GM12878 (cell line): ENCODE results near the gene PLPP6. TPM values are rescaled to one million over a fixed set of nuclear protein-coding genes. Genes with fewer than 3 reads are reported as not detected.

Experiments used
- ATAC-seq: fragments of 200-7000 bp; cut with Tn5 transposase; 3 replicates; pipeline ENCODE4 v1.9.1; 2020; ENCODE audit warnings: mild to moderate bottlenecking, moderate library complexity
- BruUV-seq: library from RNA; stranded (reverse); fragments of 400-500 nt; replicated peaks from 2 replicates; lab custom pipeline; 2021; lab: Mats Ljungman, UMichigan
- CTCF ChIA-PET: fragments of 300-600 bp; sonication (Branson Sonifier 250); formaldehyde crosslinking; extraction: SDS; loops from one replicate; lab custom pipeline; 2021; ENCODE audit warnings: inconsistent platforms; lab: Yijun Ruan, JAX
- POLR2A ChIA-PET: fragments of 350-600 bp; formaldehyde crosslinking; extraction: SDS; loops from one replicate; lab custom pipeline; 2021; ENCODE audit warnings: inconsistent platforms; lab: Charles Lee
- RAD21 ChIA-PET: fragments of 300-600 bp; sonication (Branson Sonifier 250); formaldehyde crosslinking; loops from one replicate; lab custom pipeline; 2023; ENCODE audit warnings: antibody characterized with exemption; ENCODE audit not compliant: unreplicated experiment; lab: Charles Lee
- SMC1A ChIA-PET: fragments of 300-600 bp; sonication (Branson Sonifier 250); formaldehyde crosslinking; loops from one replicate; lab custom pipeline; 2023; ENCODE audit not compliant: unreplicated experiment, uncharacterized antibody; lab: Charles Lee
- DNase-seq: peaks from one replicate; pipeline ENCODE4 v3.0.0-alpha.2; 2011; ENCODE audit warnings: low read depth, low spot score
- FAIRE-seq: peaks from 3 replicates; lab custom pipeline; 2011; peaks lifted over from hg19 to GRCh38; lab: Jason Lieb, UNC
- H2AFZ ChIP-seq: 2 replicates; pipeline ENCODE4 v1.6.0; 2011; ENCODE audit warnings: low read depth, low read length, control low read depth; ENCODE audit not compliant: control insufficient read depth
- H3K27ac ChIP-seq: 2 replicates; pipeline ENCODE4 v1.5.1; 2011; ENCODE audit warnings: control low read depth; ENCODE audit not compliant: control insufficient read depth, insufficient read depth
- H3K27me3 ChIP-seq, 2 experiments: replicated peaks in 1 of 2; 2 replicates each; pipeline versions ENCODE4 v1.6.0 to v1.6.1; 2011; ENCODE audit warnings: low read length in 1 of 2; ENCODE audit not compliant: control insufficient read depth in 2 of 2, insufficient read depth in 2 of 2
- H3K36me3 ChIP-seq, 2 experiments: 2 replicates each; pipeline ENCODE4 v1.5.1; 2011; ENCODE audit warnings: low read length in 1 of 2; ENCODE audit not compliant: control insufficient read depth in 2 of 2, insufficient read depth in 2 of 2
- H3K4me1 ChIP-seq: 2 replicates; pipeline ENCODE4 v1.6.1; 2011; ENCODE audit warnings: mild to moderate bottlenecking, low read length, moderate library complexity, mixed read lengths; ENCODE audit not compliant: control insufficient read depth, insufficient read depth
- H3K4me2 ChIP-seq: 2 replicates; pipeline ENCODE4 v1.6.0; 2011; ENCODE audit warnings: control low read depth; ENCODE audit not compliant: control insufficient read depth, insufficient read depth
- H3K4me3 ChIP-seq: fragments of 200-600 bp; sonication (generic); 2 replicates; pipeline ENCODE4 v1.5.1; 2016
- H3K79me2 ChIP-seq: 2 replicates; pipeline ENCODE4 v1.6.0; 2011; ENCODE audit warnings: low read length; ENCODE audit not compliant: control insufficient read depth, insufficient read depth
- H3K9ac ChIP-seq: 2 replicates; pipeline ENCODE4 v1.8.0; 2011; ENCODE audit warnings: low read length, control low read depth, mixed read lengths; ENCODE audit not compliant: control insufficient read depth, insufficient read depth
- H3K9me3 ChIP-seq: replicated peaks from 3 replicates; pipeline ENCODE4 v1.5.1; 2011; ENCODE audit warnings: mild to moderate bottlenecking, low read length; ENCODE audit not compliant: control insufficient read depth, insufficient read depth
- H4K20me1 ChIP-seq: 2 replicates; pipeline ENCODE4 v1.6.0; 2011; ENCODE audit not compliant: control insufficient read depth, insufficient read depth
- ASH2L ChIP-seq: fragments of 300-600, 200-600 bp; sonication (generic); IDR thresholded peaks from 2 replicates; pipeline ENCODE4 v1.6.1; 2017; ENCODE audit warnings: low read depth, mild to moderate bottlenecking, borderline replicate concordance
- RELA ChIP-seq: fragments of 450-650 bp; IDR thresholded peaks from 2 replicates; pipeline ENCODE4 v1.8.0; 2014; ENCODE audit warnings: borderline replicate concordance; ENCODE audit not compliant: partially characterized antibody
- SMARCA5 ChIP-seq: fragments of 450-650 bp; IDR thresholded peaks from 2 replicates; pipeline ENCODE4 v1.6.1; 2017; ENCODE audit warnings: mild to moderate bottlenecking
- SUPT20H ChIP-seq: IDR thresholded peaks from 2 replicates; pipeline ENCODE4 v1.6.1; 2011; ENCODE audit warnings: low read depth, mild to moderate bottlenecking, low read length, moderate library complexity, borderline replicate concordance; ENCODE audit not compliant: control insufficient read depth
- WGBS: methylation state at CpG from one replicate; pipeline ENCODE4 v1.1.6; 2016; ENCODE audit warnings: low lambda C conversion rate; ENCODE audit not compliant: insufficient replicate concordance, insufficient coverage; ENCODE audit errors: missing lambda C conversion rate; 5-methylcytosine and 5-hydroxymethylcytosine counted together
- in situ Hi-C: fragments of 300-500 bp; cut with MboI; formaldehyde crosslinking; loops from 9 replicates; pipeline ENCODE4 v1.14.3; 2018; ENCODE audit warnings: mixed read lengths
- intact Hi-C: fragments of 100-400 bp; cut with micrococcal nuclease; formaldehyde crosslinking; loops from one replicate; pipeline ENCODE4 v1.14.2; 2022; ENCODE audit not compliant: unreplicated experiment
- polyA plus RNA-seq, 11 experiments: library from polyadenylated mRNA; depleted of rRNA in 4 of 11; unstranded in 6 of 11; stranded (reverse) in 5 of 11; fragments of >200 nt; fragmentation: Nextera tagmentation in 4 of 11; fragmentation: Illumina TruSeq in 1 of 11; extraction: Ambion mirVana in 4 of 11; extraction: Trizol in 1 of 11; gene quantifications; 1 replicate in 1 of 11; 2 replicates in 10 of 11; pipeline versions ENCODE4 v1.2.1 to v1.2.3, GENCODE V29; 2011 to 2016; ENCODE audit warnings: inconsistent platforms in 2 of 11, missing spikeins in 2 of 11, low read depth in 1 of 11
- total RNA-seq, 4 experiments: library from RNA; depleted of rRNA in 3 of 4; stranded (reverse); fragments of >200 nt in 3 of 4; fragmentation: Illumina TruSeq in 1 of 4; extraction: Trizol in 1 of 4; gene quantifications; 2 replicates each; pipeline versions ENCODE4 v1.2.1 to v1.2.3, GENCODE V29; 2013 to 2021
- TF ChIP-seq, protein P1 (sequence below): fragments of 450-650 bp; IDR thresholded peaks from 2 replicates; pipeline ENCODE4 v1.6.1; 2016; ENCODE audit warnings: mild to moderate bottlenecking
- TF ChIP-seq, protein P2 (sequence below), 3 experiments: IDR thresholded peaks in 2 of 3; conservative IDR thresholded peaks in 1 of 3; 2 replicates each; pipeline ENCODE4 v1.5.1; 2011; ENCODE audit warnings: low read depth in 3 of 3, low read length in 3 of 3, mild to moderate bottlenecking in 3 of 3, control low read depth in 2 of 3, moderate library complexity in 2 of 3, inconsistent platforms in 1 of 3, mixed read lengths in 1 of 3; ENCODE audit not compliant: control insufficient read depth in 2 of 3, insufficient read depth in 1 of 3; ENCODE audit errors: extremely low read depth in 1 of 3
- TF ChIP-seq, protein P3 (sequence below): fragments of 450-650 bp; IDR thresholded peaks from 2 replicates; pipeline ENCODE4 v1.6.1; 2014; ENCODE audit warnings: mild to moderate bottlenecking

The PLPP6 gene
- total and polyA plus RNA-seq, 10 of the 15 experiments (the other 5 are each of a cell fraction or from before 2014, with no cell fraction given): 1.6 to 11.3 (median 6.9) TPM

DNA sequence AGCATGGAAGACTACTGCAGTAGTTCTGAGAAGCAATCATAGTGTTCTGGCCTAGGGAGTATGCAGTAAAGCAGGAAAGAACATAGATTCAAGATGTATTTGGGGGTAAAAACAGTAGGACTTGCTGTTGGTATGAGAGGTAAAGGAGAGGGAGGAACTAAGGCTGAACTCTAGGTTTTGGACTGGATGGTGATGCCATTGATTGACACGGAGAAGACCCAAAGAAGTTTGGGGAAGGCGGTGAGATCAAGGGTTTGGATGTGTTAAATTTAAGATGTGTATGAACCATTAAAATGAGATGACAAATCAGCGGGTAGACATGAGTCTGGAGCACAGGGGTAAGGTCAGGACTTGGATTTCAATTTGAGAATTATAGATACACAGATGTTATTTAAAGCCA lies 15.3 kb downstream of the PLPP6 start:
- no TSS peak for BruUV-seq
- no peaks in the 10 kb centered on the region for H3K36me3 ChIP-seq
- no peak overlapping the region for H3K4me3 ChIP-seq
- DNase-seq: no peak
- H2AFZ ChIP-seq: no peak overlapping the region
- H3K27ac ChIP-seq: no peak overlapping the region
- no peak for FAIRE-seq
- H4K20me1 ChIP-seq: no peaks in the 10 kb centered on the region
- ATAC-seq: no peak
- H3K79me2 ChIP-seq: peaks cover 26% of the 10 kb centered on the region
- TF ChIP-seq, protein P1, sequence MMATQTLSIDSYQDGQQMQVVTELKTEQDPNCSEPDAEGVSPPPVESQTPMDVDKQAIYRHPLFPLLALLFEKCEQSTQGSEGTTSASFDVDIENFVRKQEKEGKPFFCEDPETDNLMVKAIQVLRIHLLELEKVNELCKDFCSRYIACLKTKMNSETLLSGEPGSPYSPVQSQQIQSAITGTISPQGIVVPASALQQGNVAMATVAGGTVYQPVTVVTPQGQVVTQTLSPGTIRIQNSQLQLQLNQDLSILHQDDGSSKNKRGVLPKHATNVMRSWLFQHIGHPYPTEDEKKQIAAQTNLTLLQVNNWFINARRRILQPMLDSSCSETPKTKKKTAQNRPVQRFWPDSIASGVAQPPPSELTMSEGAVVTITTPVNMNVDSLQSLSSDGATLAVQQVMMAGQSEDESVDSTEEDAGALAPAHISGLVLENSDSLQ: peak; percentile 62; the same call in 1 of the 2 replicates
- TF ChIP-seq SUPT20H: no peak
- TF ChIP-seq, all 136 proteins: peak for 1
- ChIA-PET RAD21 (interaction anchor here (1.3 kb wide), 1 partner anchor 63 kb away, joined by 3 read pairs; no protein-coding TSS in a partner anchor), POLR2A (interaction anchor here (1.7 kb wide), 1 partner anchor 11 kb away, joined by 6 read pairs; the partner anchor contains the start of gene SPATA6L), SMC1A (interaction anchor here (0.9 to 1.0 kb wide), 2 partner anchors 11 to 31 kb away, joined by 3 to 4 read pairs; partner anchors contain the start of gene SPATA6L), CTCF (interaction anchor here (1.1 kb wide), 1 partner anchor 12 kb away, joined by 5 read pairs; no protein-coding TSS in a partner anchor)
- H3K9me3 ChIP-seq: no peaks in the 10 kb centered on the region
- in situ Hi-C loops (no loop called here), intact Hi-C loops (no loop called here)
- no peaks in the 10 kb centered on the region for H3K27me3 ChIP-seq
- no peak overlapping the region for H3K4me2 ChIP-seq
- WGBS: 98% methylated on average over 3 of the region's 3 CpGs
- H3K9ac ChIP-seq: no peak overlapping the region
- H3K4me1 ChIP-seq: peaks cover 3% of the 10 kb centered on the region; the same call in 1 of the 2 replicates

DNA sequence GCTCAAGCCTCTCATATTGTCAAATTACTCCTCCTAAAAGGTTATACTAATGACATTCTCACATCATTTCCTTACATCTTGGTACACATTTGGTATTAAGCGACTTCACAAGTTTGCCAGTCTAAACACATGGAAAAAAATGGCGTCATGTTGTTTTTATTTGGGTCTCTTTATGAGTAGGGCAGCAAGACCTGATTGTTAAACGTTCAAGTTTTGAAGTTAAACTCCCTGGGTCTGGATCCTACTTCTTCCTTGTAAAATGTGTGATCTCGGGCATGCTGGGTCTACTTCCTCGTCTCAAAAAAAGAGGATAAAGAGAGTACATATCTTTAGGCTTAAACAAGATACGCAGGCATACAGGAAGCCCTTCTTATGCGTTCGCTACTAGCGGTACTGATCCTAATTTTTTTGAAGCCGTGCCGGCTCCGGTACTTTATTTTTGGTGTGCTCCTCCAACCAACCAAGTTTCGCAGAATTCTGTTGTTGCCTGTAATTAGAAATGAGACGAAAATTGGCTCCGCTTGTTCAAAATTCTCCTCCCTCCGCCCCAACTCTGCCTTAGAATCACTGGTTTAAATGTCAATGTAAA lies 16.7 kb downstream of the PLPP6 start:
- ChIA-PET CTCF (interaction anchor here (1.0 to 1.4 kb wide), 3 partner anchors 13 to 62 kb away, joined by 3 to 6 read pairs (median 3); partner anchors contain the start of gene AK3), RAD21 (interaction anchor here (0.7 kb wide), 1 partner anchor 74 kb away, joined by 3 read pairs; no protein-coding TSS in a partner anchor), SMC1A (interaction anchor here (0.5 to 0.6 kb wide), 2 partner anchors 59 to 123 kb away, joined by 3 read pairs; no protein-coding TSS in a partner anchor), POLR2A (no interaction called here)
- FAIRE-seq (peak; percentile 38), DNase-seq (no peak), ATAC-seq (peak; percentile 33)
- 2% methylated on average over 16 of the region's 16 CpGs for WGBS
- Histone ChIP-seq H3K36me3 (no peaks in the 10 kb centered on the region), H3K4me1 (peaks cover 3% of the 10 kb centered on the region; the same call in 1 of the 2 replicates), H3K9me3 (no peaks in the 10 kb centered on the region), H3K4me2 (peak overlapping the region; percentile 85), H4K20me1 (no peaks in the 10 kb centered on the region), H3K4me3 (peak overlapping the region; percentile 89), H3K27ac (peak overlapping the region; percentile 96), H3K9ac (peak overlapping the region; percentile 98), H3K27me3 (no peaks in the 10 kb centered on the region), H2AFZ (peak overlapping the region; percentile 94), H3K79me2 (peaks cover 31% of the 10 kb centered on the region)
- BruUV-seq: TSS peak; percentile 96
- intact Hi-C loops: loop anchor here (2.0 kb wide), 1 partner anchor 62 kb away; the partner anchor contains the start of gene AK3
- in situ Hi-C loops: no loop called here
- TF ChIP-seq, protein P2, sequence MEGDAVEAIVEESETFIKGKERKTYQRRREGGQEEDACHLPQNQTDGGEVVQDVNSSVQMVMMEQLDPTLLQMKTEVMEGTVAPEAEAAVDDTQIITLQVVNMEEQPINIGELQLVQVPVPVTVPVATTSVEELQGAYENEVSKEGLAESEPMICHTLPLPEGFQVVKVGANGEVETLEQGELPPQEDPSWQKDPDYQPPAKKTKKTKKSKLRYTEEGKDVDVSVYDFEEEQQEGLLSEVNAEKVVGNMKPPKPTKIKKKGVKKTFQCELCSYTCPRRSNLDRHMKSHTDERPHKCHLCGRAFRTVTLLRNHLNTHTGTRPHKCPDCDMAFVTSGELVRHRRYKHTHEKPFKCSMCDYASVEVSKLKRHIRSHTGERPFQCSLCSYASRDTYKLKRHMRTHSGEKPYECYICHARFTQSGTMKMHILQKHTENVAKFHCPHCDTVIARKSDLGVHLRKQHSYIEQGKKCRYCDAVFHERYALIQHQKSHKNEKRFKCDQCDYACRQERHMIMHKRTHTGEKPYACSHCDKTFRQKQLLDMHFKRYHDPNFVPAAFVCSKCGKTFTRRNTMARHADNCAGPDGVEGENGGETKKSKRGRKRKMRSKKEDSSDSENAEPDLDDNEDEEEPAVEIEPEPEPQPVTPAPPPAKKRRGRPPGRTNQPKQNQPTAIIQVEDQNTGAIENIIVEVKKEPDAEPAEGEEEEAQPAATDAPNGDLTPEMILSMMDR (IDR thresholded peaks at IDR 0.05 in 2 of 3, conservative IDR thresholded peaks at IDR 0.05 in 1 of 3; ENCODE audit: control insufficient read depth in 2 of 3, extremely low read depth in 1 of 3, insufficient read depth in 1 of 3, low read depth in 3 of 3, low read length in 3 of 3): no peak
- TF ChIP-seq SMARCA5 (no peak), ASH2L (no peak), RELA (no peak)
- TF ChIP-seq, protein P3, sequence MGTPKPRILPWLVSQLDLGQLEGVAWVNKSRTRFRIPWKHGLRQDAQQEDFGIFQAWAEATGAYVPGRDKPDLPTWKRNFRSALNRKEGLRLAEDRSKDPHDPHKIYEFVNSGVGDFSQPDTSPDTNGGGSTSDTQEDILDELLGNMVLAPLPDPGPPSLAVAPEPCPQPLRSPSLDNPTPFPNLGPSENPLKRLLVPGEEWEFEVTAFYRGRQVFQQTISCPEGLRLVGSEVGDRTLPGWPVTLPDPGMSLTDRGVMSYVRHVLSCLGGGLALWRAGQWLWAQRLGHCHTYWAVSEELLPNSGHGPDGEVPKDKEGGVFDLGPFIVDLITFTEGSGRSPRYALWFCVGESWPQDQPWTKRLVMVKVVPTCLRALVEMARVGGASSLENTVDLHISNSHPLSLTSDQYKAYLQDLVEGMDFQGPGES: no peak
